ENCODE results near the gene MIOX. TPM values are rescaled to one million over a fixed set of nuclear protein-coding genes. Genes with fewer than 3 reads are reported as not detected.

The MIOX gene
- total and polyA plus RNA-seq, 10 of the 15 experiments (the other 5 are each of a cell fraction or from before 2014, with no cell fraction given), result 0.10 to 0.31 TPM; not detected in 8

GRCh38 chr22:50452649-50453048 is 34.0 kb upstream of the MIOX start:
- no TSS peak for BruUV-seq (replicated peaks)
- intact Hi-C loops (cut with micrococcal nuclease; ENCODE audit: unreplicated experiment), result no loop called here
- no peak overlapping the region for H3K4me3 ChIP-seq
- no peaks in the 10 kb centered on the region for H3K9me3 ChIP-seq (replicated peaks; ENCODE audit: control insufficient read depth, insufficient read depth, low read length)
- TF ChIP-seq RELA (IDR thresholded peaks at IDR 0.05; ENCODE audit: borderline replicate concordance, partially characterized antibody) (no peak), CREB1 (IDR thresholded peaks at IDR 0.05; ENCODE audit: low read depth) (no peak), HDAC6 (IDR thresholded peaks at IDR 0.05; ENCODE audit: unreplicated experiment) (no peak), ATF7 (IDR thresholded peaks at IDR 0.05; ENCODE audit: low read depth) (no peak), TAF1 (IDR thresholded peaks at IDR 0.05; ENCODE audit: borderline replicate concordance, low read depth, low read length) (no peak), MTA3 (IDR thresholded peaks at IDR 0.05; ENCODE audit: borderline replicate concordance, low read length) (no peak), PAX5 (IDR thresholded peaks at IDR 0.05; ENCODE audit: borderline replicate concordance, low read depth, low read length) (no peak), IRF4 (IDR thresholded peaks at IDR 0.05; ENCODE audit: low read depth, low read length) (no peak), NR2C1 (IDR thresholded peaks at IDR 0.05) (no peak), YY1 (IDR thresholded peaks at IDR 0.05; ENCODE audit: low read depth, low read length) (no peak), HCFC1 (IDR thresholded peaks at IDR 0.05; ENCODE audit: low read length) (no peak), IRF5 (IDR thresholded peaks at IDR 0.05; ENCODE audit: borderline replicate concordance) (no peak), SUPT20H (IDR thresholded peaks at IDR 0.05; ENCODE audit: borderline replicate concordance, control insufficient read depth, low read depth, low read length) (no peak), RUNX3 (IDR thresholded peaks at IDR 0.05; ENCODE audit: low read length) (no peak), SUZ12 (IDR thresholded peaks at IDR 0.05; ENCODE audit: unreplicated experiment) (no peak), REST (IDR thresholded peaks at IDR 0.05; ENCODE audit: low read depth, low read length) (no peak), YBX1 (IDR thresholded peaks at IDR 0.05) (no peak), DPF2 (IDR thresholded peaks at IDR 0.05) (no peak)
- no peaks in the 10 kb centered on the region for H3K79me2 ChIP-seq (ENCODE audit: control insufficient read depth, insufficient read depth, low read length)
- no peak overlapping the region for H3K9ac ChIP-seq (ENCODE audit: control insufficient read depth, insufficient read depth, low read length)
- H2AFZ ChIP-seq (ENCODE audit: control insufficient read depth, low read depth, low read length), result no peak overlapping the region
- in situ Hi-C loops (cut with MboI), result no loop called here
- DNase-seq (ENCODE audit: low read depth, low spot score) (no peak), FAIRE-seq (no peak), ATAC-seq (no peak)
- no peaks in the 10 kb centered on the region for H3K27me3 ChIP-seq (replicated peaks in 1 of 2; ENCODE audit: control insufficient read depth in 2 of 2, insufficient read depth in 2 of 2, low read length in 1 of 2)
- peaks cover 8 to 28% of the 10 kb centered on the region in 2 experiments; a peak in 3 of 4 replicates for H3K36me3 ChIP-seq (ENCODE audit: control insufficient read depth in 2 of 2, insufficient read depth in 2 of 2, low read length in 1 of 2)
- WGBS (ENCODE audit: insufficient coverage, insufficient replicate concordance, low lambda C conversion rate, missing lambda C conversion rate), result 87% methylated on average over 5 of the region's 5 CpGs
- H3K27ac ChIP-seq (ENCODE audit: control insufficient read depth, insufficient read depth), result no peak overlapping the region
- H3K4me2 ChIP-seq (ENCODE audit: control insufficient read depth, insufficient read depth), result no peak overlapping the region
- ChIA-PET SMC1A (ENCODE audit: uncharacterized antibody, unreplicated experiment) (interaction anchor here (0.6 kb wide), 1 partner anchor 598 kb away, joined by 3 read pairs; no protein-coding TSS in a partner anchor), POLR2A (interaction anchor here (0.5 to 0.6 kb wide), 2 partner anchors 18 to 51 kb away, joined by 3 to 5 read pairs; no protein-coding TSS in a partner anchor), CTCF (interaction anchor here (1.0 to 1.6 kb wide), 4 partner anchors 21 to 169 kb away, joined by 3 to 6 read pairs (median 5); no protein-coding TSS in a partner anchor), RAD21 (ENCODE audit: unreplicated experiment) (interaction anchor here (0.8 kb wide), 1 partner anchor 21 kb away, joined by 3 read pairs; no protein-coding TSS in a partner anchor)
- no peaks in the 10 kb centered on the region for H4K20me1 ChIP-seq (ENCODE audit: control insufficient read depth, insufficient read depth)
- H3K4me1 ChIP-seq (ENCODE audit: control insufficient read depth, insufficient read depth, low read length), result no peaks in the 10 kb centered on the region; the same call in 1 of the 2 replicates
